NCI-H128 (cell line): Measurements from ENCODE around the gene THSD7B.
"Not testable (repeated sequence)": the region's sequence is repeated elsewhere in the genome, so short reads cannot be mapped to it uniquely, and the experiment has no call there.

ENCODE experiments used
- DNase-seq: peaks from one replicate; lab custom pipeline; 2025; ENCODE audit not compliant: unreplicated experiment; lab: John Stamatoyannopoulos, UW

Gene THSD7B

GRCh38 chr2:137237055-137237454, 471.7 kb downstream of the THSD7B start:
- no peak for DNase-seq

GRCh38 chr2:137238065-137238464, 472.7 kb downstream of the THSD7B start:
- DNase-seq = no peak

DNA sequence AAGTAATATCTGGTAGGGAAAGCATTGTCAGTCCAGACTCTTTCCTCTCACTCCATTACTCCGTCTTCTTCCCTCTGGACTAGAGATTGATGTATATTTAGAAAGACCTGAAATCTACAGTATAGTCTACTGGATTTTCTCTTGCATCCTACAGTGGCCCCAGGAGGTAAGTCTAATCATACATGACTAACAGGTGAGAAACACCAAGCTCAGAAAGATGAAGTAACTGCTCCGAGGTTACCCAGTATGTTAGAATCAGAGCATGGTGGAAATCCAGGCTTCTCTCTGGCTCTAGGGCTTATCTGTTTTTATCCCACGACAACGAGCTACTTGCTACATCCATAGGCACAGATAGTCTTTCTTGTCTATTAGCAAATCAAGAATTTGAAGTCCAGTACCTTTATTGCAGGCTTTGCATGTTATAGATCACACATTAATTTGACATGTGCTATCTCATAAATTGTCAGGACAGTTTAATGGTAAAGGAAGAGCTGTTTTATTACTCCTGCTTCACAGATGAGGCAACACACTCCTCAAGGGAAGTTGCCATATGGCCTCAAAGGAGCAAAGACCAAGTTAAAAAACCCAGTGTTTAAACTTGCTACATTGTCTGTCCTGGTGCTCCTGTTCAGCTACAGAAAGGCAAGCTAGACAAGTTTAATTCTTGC, 484.3 kb downstream of the THSD7B start:
- no peak for DNase-seq

GRCh38 chr2:137250401-137250800, 485.1 kb downstream of the THSD7B start:
- no peak for DNase-seq

DNA sequence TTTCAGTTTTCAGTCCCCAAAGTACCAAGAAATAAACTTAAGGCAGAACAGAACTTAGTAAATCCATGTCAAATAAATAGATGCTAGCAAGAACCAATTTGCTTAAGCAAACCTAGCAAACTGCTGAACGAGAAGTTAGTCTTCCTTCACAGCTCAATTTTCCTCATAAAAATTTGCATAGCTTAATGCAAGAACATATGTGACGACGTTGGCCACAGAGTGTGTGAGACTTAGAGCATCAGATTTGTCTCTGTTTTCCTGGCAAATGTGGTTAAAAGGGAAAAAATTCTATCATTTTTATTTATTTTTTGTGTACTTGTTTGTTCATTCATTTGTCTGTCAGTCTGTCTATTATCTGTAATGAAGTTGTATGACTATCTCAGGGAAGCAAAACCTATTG, 485.7 kb downstream of the THSD7B start:
- no peak for DNase-seq

GRCh38 chr2:137252934-137253333, 487.6 kb downstream of the THSD7B start:
- no peak for DNase-seq

DNA sequence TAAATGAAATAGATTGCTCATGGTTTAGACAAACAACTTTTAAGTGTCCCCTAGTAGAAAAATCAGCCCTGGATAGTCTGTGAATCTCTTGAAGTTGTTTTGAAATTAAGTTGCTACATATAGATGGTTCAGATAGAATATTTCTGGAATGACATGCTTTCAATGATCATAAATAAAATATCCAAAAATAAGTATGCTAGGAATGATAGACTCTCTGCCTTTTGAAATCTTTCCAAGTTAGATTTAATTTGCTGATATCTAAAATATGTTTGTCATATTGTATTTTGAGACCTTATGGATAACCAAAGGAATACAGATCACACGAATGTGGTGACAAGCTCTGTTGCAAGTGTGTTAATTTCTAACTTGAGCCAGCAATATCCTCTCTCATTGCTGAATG, 488.7 kb downstream of the THSD7B start:
- no peak for DNase-seq

- no peak for DNase-seq
These were observed 490.0 kb downstream of the THSD7B start for GRCh38 chr2:137255345-137255744.

- no peak for DNase-seq
These were observed 490.6 kb downstream of the THSD7B start for GRCh38 chr2:137255990-137256389.

DNA sequence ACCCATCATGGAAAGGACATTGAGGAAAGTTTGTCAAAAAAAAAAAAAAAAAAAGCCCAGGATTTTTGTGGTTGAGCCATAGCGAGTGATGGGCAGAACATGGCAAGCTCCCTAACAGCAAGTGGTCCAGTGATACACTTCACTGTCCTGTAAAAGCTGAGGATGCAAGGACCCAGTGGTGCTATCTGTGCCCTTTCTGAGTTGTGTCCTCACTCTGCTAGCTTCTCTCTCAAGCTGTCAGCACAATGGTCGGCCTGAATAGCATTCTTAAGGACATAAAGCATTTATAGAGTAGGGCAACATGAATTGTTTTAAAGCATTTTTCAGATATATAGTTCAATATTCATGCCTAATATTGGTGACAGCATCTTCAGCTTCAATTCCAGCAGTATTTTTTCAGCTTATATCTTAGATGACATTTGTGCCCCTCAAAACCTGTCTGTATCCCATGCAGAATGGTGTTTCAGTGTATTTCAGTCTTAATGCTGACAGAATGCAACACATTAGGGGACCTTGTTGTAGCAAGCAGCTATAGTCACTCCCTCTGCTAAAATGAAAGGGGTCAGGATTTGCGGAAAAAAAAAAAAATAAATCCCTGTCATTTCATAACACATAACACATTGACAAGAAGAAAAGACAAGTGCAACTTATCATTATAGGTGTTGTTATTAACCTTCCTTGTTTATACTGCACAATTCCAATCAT, 496.7 kb downstream of the THSD7B start:
- DNase-seq = no peak

GRCh38 chr2:137262594-137262993, 497.2 kb downstream of the THSD7B start:
- DNase-seq = no peak

- no peak for DNase-seq
These were observed 522.7 kb downstream of the THSD7B start for GRCh38 chr2:137287913-137288639.

GRCh38 chr2:137291836-137292570, 526.7 kb downstream of the THSD7B start:
- DNase-seq = no peak

DNA sequence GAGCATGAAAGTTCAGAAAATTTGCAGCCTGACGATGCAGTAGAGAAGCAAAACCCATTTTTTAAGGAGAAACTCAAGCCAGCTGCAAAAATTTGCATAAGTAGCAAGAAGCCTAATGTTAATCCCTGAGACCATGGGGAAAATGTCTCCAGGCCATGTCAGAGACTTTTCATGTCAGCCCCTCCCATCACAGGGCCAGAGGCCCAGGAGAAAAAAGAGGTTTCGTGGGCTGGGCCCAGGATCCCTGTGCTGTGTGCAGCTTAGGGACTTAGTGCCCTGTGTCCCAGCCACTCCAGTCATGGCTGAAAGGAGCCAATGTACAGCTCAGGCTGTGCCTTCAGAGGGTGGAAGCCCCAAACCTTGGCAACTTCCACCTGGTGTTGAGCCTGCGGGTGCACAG, 533.0 kb downstream of the THSD7B start:
- no peak for DNase-seq

GRCh38 chr2:137300987-137301386, 535.6 kb downstream of the THSD7B start:
- no peak for DNase-seq

DNA sequence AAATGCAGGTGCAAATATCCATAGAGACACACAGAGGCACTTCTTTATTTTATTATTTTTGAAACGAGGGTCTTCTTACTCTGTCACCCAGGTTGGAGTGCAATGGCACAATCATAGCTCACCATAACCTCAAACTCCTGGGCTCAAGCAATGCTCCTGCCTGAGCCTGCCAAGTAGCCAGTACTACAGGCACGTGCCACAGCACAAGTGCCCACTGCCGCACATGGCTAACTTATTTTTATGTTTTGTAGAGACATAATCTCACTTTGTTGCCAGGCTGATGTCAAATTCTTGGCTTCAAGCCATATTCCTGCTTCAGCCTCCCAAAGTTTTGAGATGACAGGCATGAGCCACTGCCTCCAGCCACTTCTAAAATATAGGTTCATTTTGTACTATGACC, 537.6 kb downstream of the THSD7B start:
- DNase-seq = no peak

GRCh38 chr2:137316075-137316474, 550.7 kb downstream of the THSD7B start:
- DNase-seq = no peak

- DNase-seq = no peak
These were observed 556.2 kb downstream of the THSD7B start for GRCh38 chr2:137321566-137321965.

GRCh38 chr2:137331562-137331961, 566.2 kb downstream of the THSD7B start:
- not testable (repeated sequence) for DNase-seq

DNA sequence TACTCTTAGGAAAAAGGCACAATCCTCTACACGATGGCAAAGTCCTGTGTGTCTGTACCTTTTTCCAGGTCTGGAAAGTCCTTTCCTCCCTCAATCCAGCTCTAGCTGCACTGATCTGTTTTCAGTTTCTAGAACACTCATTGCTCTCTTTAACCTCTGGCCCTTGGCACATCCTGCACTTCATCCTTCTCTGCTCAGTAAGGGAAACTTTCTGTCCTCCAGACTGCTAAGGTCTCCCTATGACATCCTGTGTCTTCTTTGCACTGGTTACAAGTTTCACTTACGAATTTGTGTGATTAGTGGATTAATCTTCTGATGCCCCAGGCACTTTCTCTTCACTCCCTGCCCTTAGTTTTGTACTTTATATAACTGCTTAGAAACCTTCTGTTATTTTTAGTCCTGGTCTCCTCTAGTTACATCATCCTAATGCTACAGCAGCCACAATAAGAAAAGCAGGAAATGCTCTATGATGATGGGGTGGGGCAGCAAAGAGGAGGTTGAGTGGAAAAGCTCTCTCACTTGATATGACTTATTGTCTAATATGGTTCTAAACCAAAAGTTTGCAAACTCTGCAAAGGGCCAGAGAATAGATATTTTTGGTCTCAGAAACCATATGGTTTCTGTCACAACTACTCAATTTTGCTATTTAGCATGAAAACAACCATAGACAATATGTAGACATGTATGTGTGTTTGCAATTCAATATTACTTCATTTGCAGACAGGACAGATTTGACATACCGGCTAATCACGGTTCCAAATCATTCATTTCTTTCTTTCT, 568.2 kb downstream of the THSD7B start:
- DNase-seq = no peak

GRCh38 chr2:137336067-137336466, 570.7 kb downstream of the THSD7B start:
- DNase-seq = no peak
